ENCODE measurements around the gene BPIFA1.

BPIFA1 gene

GRCh38 chr20:33234050-33234449 is 1.7 kb upstream of the BPIFA1 start:
- ChIA-PET POLR2A (no interaction called here), CTCF (no interaction called here)
- DNase-seq (ENCODE audit: extremely low spot score): no peak
- TF ChIP-seq CTCF (IDR thresholded peaks at IDR 0.05; ENCODE audit: control extremely low read depth, extremely low read depth, low read depth, missing control alignments): no peak

GRCh38 chr20:33236351-33236750 is 555 bp downstream of the BPIFA1 start:
- ChIA-PET POLR2A (no interaction called here), CTCF (interaction anchor here (0.8 to 1.9 kb wide), 3 partner anchors 9 to 24 kb away, joined by 3 to 7 read pairs (median 3); no protein-coding TSS in a partner anchor)
- no peak for DNase-seq (ENCODE audit: extremely low spot score)
- TF ChIP-seq CTCF (IDR thresholded peaks at IDR 0.05; ENCODE audit: control extremely low read depth, extremely low read depth, low read depth, missing control alignments): no peak

- no peak for TF ChIP-seq CTCF (IDR thresholded peaks at IDR 0.05; ENCODE audit: control extremely low read depth, extremely low read depth, low read depth, missing control alignments)
- CTCF ChIA-PET: interaction anchor here (0.6 kb wide), 1 partner anchor 954 kb away, joined by 3 read pairs; no protein-coding TSS in a partner anchor
- POLR2A ChIA-PET: no interaction called here
- no peak for DNase-seq (ENCODE audit: extremely low spot score)
These were observed 2.2 kb downstream of the BPIFA1 start for GRCh38 chr20:33237989-33238388.

- TF ChIP-seq CTCF (IDR thresholded peaks at IDR 0.05; ENCODE audit: control extremely low read depth, extremely low read depth, low read depth, missing control alignments): no peak
- DNase-seq (ENCODE audit: extremely low spot score): no peak
- ChIA-PET CTCF (interaction anchor here (0.7 kb wide), 1 partner anchor 11 kb away, joined by 3 read pairs; no protein-coding TSS in a partner anchor), POLR2A (interaction anchor here (0.6 kb wide), 1 partner anchor 11 kb away, joined by 5 read pairs; no protein-coding TSS in a partner anchor)
These were observed 3.6 kb downstream of the BPIFA1 start for GRCh38 chr20:33239418-33239817.

- no peak for DNase-seq (ENCODE audit: extremely low spot score)
- POLR2A ChIA-PET: interaction anchor here (0.6 kb wide), 1 partner anchor 12 kb away, joined by 5 read pairs; no protein-coding TSS in a partner anchor
- CTCF ChIA-PET: interaction anchor here (0.6 to 0.7 kb wide), 2 partner anchors 12 to 17 kb away, joined by 3 read pairs; no protein-coding TSS in a partner anchor
- TF ChIP-seq CTCF (IDR thresholded peaks at IDR 0.05; ENCODE audit: control extremely low read depth, extremely low read depth, low read depth, missing control alignments): no peak
These were observed 4.4 kb downstream of the BPIFA1 start for GRCh38 chr20:33239979-33240736.

- CTCF ChIA-PET: no interaction called here
- no peak for TF ChIP-seq CTCF (IDR thresholded peaks at IDR 0.05; ENCODE audit: control extremely low read depth, extremely low read depth, low read depth, missing control alignments)
- POLR2A ChIA-PET: no interaction called here
- no peak for DNase-seq (ENCODE audit: extremely low spot score)
These were observed 5.1 kb downstream of the BPIFA1 start for GRCh38 chr20:33240923-33241322.
